AG04450 (cell line): Measurements from ENCODE around the gene TRAF1. TPM values are rescaled to one million over a fixed set of nuclear protein-coding genes. Genes with fewer than 3 reads are reported as not detected.

ENCODE experiments used
- CTCF ChIA-PET: fragments of 300-600, 350-600 bp; formaldehyde crosslinking; extraction: SDS; loops from one replicate; lab custom pipeline; 2022; ENCODE audit warnings: antibody characterized with exemption, inconsistent platforms; lab: Charles Lee
- POLR2A ChIA-PET: fragments of 350-600 bp; formaldehyde crosslinking; extraction: SDS; loops from one replicate; lab custom pipeline; 2021; ENCODE audit warnings: antibody characterized with exemption, inconsistent platforms; lab: Yijun Ruan, JAX
- DNase-seq: peaks from one replicate; pipeline ENCODE4 v3.0.0-alpha.2; 2011; ENCODE audit warnings: low read depth, low spot score
- H3K27ac ChIP-seq: one replicate; pipeline ENCODE4 v1.5.1; 2012; ENCODE audit warnings: low read depth, low read length, control low read depth
- H3K27me3 ChIP-seq: one replicate; pipeline ENCODE4 v1.6.0; 2012; ENCODE audit warnings: low read length; ENCODE audit not compliant: control insufficient read depth, insufficient read depth
- H3K4me3 ChIP-seq: 2 replicates; pipeline ENCODE4 v1.5.1; 2011; ENCODE audit warnings: mild to moderate bottlenecking, low read depth, low read length, control low read depth
- H3K9me3 ChIP-seq: 2 replicates; pipeline ENCODE4 v1.5.1; 2012; ENCODE audit warnings: low read length; ENCODE audit not compliant: control insufficient read depth, insufficient read depth
- CTCF ChIP-seq: IDR thresholded peaks from 2 replicates; pipeline ENCODE4 v1.5.1; 2011; ENCODE audit warnings: low read depth, low read length, control low read depth, inconsistent platforms
- polyA plus RNA-seq: library from polyadenylated mRNA; depleted of rRNA; stranded (reverse); fragments of >200 nt; gene quantifications from 2 replicates; pipeline ENCODE4 v1.2.3, GENCODE V29; 2011

TRAF1 gene
- polyA plus RNA-seq, 1 experiment, result 3.7 TPM

GRCh38 chr9:120970244-120970643, 43.6 kb upstream of the TRAF1 start:
- Histone ChIP-seq H3K4me3 (no peak overlapping the region), H3K27me3 (no peaks in the 10 kb centered on the region), H3K27ac (no peak overlapping the region), H3K9me3 (no peaks in the 10 kb centered on the region)
- peak; percentile 42 for DNase-seq
- ChIA-PET POLR2A (interaction anchor here (0.6 kb wide), 1 partner anchor 399 kb away, joined by 8 read pairs; no protein-coding TSS in a partner anchor), CTCF (interaction anchor here (0.8 to 1.5 kb wide), 3 partner anchors 11 to 90 kb away, joined by 3 to 8 read pairs (median 8); no protein-coding TSS in a partner anchor)
- no peak for TF ChIP-seq CTCF

GRCh38 chr9:120966013-120966369, 39.4 kb upstream of the TRAF1 start:
- TF ChIP-seq CTCF, result no peak
- DNase-seq, result no peak
- no peak overlapping the region for H3K4me3 ChIP-seq
- CTCF ChIA-PET, result interaction anchor here (4.0 kb wide), 1 partner anchor 16 kb away, joined by 17 read pairs; no protein-coding TSS in a partner anchor
- no peak overlapping the region for H3K27ac ChIP-seq
- POLR2A ChIA-PET, result no interaction called here
- no peaks in the 10 kb centered on the region for H3K27me3 ChIP-seq
- H3K9me3 ChIP-seq, result no peaks in the 10 kb centered on the region

GRCh38 chr9:120965344-120966012, 38.9 kb upstream of the TRAF1 start:
- H3K27ac ChIP-seq, result no peak overlapping the region
- no peaks in the 10 kb centered on the region for H3K9me3 ChIP-seq
- no peaks in the 10 kb centered on the region for H3K27me3 ChIP-seq
- ChIA-PET CTCF (interaction anchor here (4.0 kb wide), 1 partner anchor 16 kb away, joined by 17 read pairs; no protein-coding TSS in a partner anchor), POLR2A (no interaction called here)
- DNase-seq, result no peak
- H3K4me3 ChIP-seq, result no peak overlapping the region
- TF ChIP-seq CTCF, result no peak

- POLR2A ChIA-PET, result no interaction called here
- Histone ChIP-seq H3K4me3 (no peak overlapping the region), H3K27me3 (no peaks in the 10 kb centered on the region), H3K9me3 (no peaks in the 10 kb centered on the region), H3K27ac (no peak overlapping the region)
- CTCF ChIA-PET, result no interaction called here
- no peak for TF ChIP-seq CTCF
- DNase-seq, result no peak
Measured at GRCh38 chr9:120961936-120962335, 35.3 kb upstream of the TRAF1 start.

- H3K27ac ChIP-seq, result no peak overlapping the region
- ChIA-PET CTCF (interaction anchor here (0.7 to 1.6 kb wide), 3 partner anchors 22 to 111 kb away, joined by 3 to 5 read pairs (median 4); no protein-coding TSS in a partner anchor), POLR2A (interaction anchor here (0.5 kb wide), 1 partner anchor 250 kb away, joined by 3 read pairs; no protein-coding TSS in a partner anchor)
- no peaks in the 10 kb centered on the region for H3K9me3 ChIP-seq
- DNase-seq, result no peak
- no peaks in the 10 kb centered on the region for H3K27me3 ChIP-seq
- no peak overlapping the region for H3K4me3 ChIP-seq
- no peak for TF ChIP-seq CTCF
Measured at GRCh38 chr9:120960001-120960400, 33.4 kb upstream of the TRAF1 start.
